Kidney (tissue), 14 donors: ENCODE data around the gene SEMA4C. TPM values are rescaled to one million over a fixed set of nuclear protein-coding genes. Genes with fewer than 3 reads are reported as not detected.
A peak's percentile ranks its signal among the peaks of the same experiment; 100 is the strongest.

ENCODE experiments used
- DNase-seq, 5 donors: peaks; one replicate each; pipeline ENCODE4 v3.0.0-alpha.2; 2013 to 2020
- FAIRE-seq: peaks from 2 replicates; lab custom pipeline; 2012; peaks lifted over from hg19 to GRCh38; lab: Jason Lieb, UNC
- H3K27ac ChIP-seq, 2 donors: one replicate each; pipeline ENCODE4 v1.7.0; 2013; ENCODE audit warnings: low read depth in 2 of 2, low read length in 2 of 2, inconsistent platforms in 1 of 2
- H3K27me3 ChIP-seq: one replicate; pipeline ENCODE4 v1.7.1; 2013; ENCODE audit warnings: low read length, inconsistent platforms; ENCODE audit not compliant: control insufficient read depth, insufficient read depth
- H3K36me3 ChIP-seq, 3 donors: one replicate each; pipeline versions ENCODE4 v1.7.0 to v1.7.1; 2013; ENCODE audit warnings: low read length in 3 of 3, control low read depth in 1 of 3, inconsistent platforms in 1 of 3; ENCODE audit not compliant: insufficient read depth in 3 of 3, control insufficient read depth in 2 of 3
- H3K4me1 ChIP-seq, 3 donors: one replicate each; pipeline versions ENCODE4 v1.7.0 to v1.7.1; 2013; ENCODE audit warnings: low read length in 3 of 3, inconsistent platforms in 1 of 3, low read depth in 1 of 3; ENCODE audit not compliant: control insufficient read depth in 2 of 3, insufficient read depth in 2 of 3
- H3K4me3 ChIP-seq, 3 donors: one replicate each; pipeline versions ENCODE4 v1.7.0 to v1.8.1; 2013; ENCODE audit warnings: low read length in 3 of 3, control low read depth in 1 of 3, inconsistent platforms in 1 of 3
- H3K9ac ChIP-seq, 3 donors: one replicate each; pipeline versions ENCODE4 v1.7.0 to v1.7.1; 2013; ENCODE audit warnings: low read length in 3 of 3, control low read depth in 1 of 3, inconsistent platforms in 1 of 3
- H3K9me3 ChIP-seq, 3 donors: one replicate each; pipeline versions ENCODE4 v1.7.0 to v1.7.1; 2013; ENCODE audit warnings: low read length in 3 of 3, control low read depth in 1 of 3, inconsistent platforms in 1 of 3; ENCODE audit not compliant: control insufficient read depth in 2 of 3, insufficient read depth in 1 of 3
- intact Hi-C: fragments of 100-400 bp; cut with DNase I; formaldehyde crosslinking; loops from one replicate; pipeline ENCODE4 v1.11.1; 2022
- polyA plus RNA-seq: library from polyadenylated mRNA; stranded (reverse); fragments of 350-450 nt; fragmentation: Illumina TruSeq; extraction: RNeasy Lipid Tissue Mini Kit (QIAGEN cat#74804); gene quantifications from one replicate; pipeline ENCODE4 v1.2.3, GENCODE V29; 2014; ENCODE audit warnings: low read depth, low replicate concordance; ENCODE audit not compliant: insufficient read depth
- total RNA-seq: library from RNA; stranded (reverse); fragmentation: NEBNext Ultra II Directional; extraction: Animal tissue kit (Norgen Biotek cat#: 25700); gene quantifications from one replicate; pipeline ENCODE4 v1.2.1, GENCODE V29; 2021
- TF ChIP-seq, protein P1 (sequence below): IDR thresholded peaks from 3 replicates; pipeline ENCODE4 v1.5.1; 2012; ENCODE audit warnings: mild to moderate bottlenecking, moderate library complexity, borderline replicate concordance; ENCODE audit not compliant: insufficient read depth; ENCODE audit errors: extremely low read depth
- donor health status: control.
- donor health status: control.
- donor health status: control.
- donor health status: control.
- donor health status: control.
- donor health status: DM: yes; HTN: yes; CAD: no.
- donor health status: Normal renal cell carcinoma (clear cell type).

Gene SEMA4C
- total and polyA plus RNA-seq, 2 donors from 2014 or later, result 11.1 to 44.6 TPM

DNA sequence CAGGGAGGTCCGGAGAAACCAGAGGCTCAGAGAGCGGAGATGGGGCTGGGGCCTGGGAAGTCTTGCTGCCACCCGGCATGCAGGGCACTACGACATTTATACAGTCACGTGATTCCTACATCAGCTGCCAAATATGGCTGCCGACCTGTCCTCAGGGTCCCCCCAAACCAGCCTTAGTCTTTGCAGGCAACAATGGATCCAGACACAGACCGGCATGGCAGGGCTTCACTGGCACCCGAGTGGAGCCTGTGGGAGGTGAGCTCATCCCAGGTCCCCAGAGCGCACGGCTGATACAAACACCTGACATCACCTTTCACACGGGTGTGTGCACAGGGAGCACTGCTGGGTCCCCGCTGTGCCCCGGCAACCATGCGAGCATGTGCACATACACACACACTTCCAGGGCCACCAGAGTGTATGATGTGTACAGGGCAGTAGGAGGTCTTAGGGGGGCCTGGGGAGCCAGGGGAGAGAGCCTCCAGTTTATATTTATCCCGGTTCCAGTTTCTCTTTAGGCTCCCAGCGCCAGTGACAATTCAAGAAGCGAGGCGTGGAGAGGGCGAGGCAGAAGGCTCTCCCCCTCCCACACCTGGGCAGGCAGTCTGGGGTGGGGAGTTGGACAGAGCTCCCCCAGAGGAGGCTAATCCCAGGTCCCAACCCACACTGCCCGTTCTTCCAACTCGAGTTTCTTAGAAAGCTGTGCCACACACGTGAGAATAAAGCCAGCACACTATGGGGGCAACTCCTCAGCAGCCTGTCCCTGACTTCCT lies 2.7 kb downstream of the SEMA4C start:
- H3K4me3 ChIP-seq, result peak overlapping the region; percentile 57 to 74 (median 65)
- H3K9ac ChIP-seq, result peak overlapping the region in 2 of 3 donors; percentile 2 to 61
- H3K36me3 ChIP-seq, result peaks cover 5 to 18% (median 13%) of the 10 kb centered on the region in 3 donors
- TF ChIP-seq, protein P1, sequence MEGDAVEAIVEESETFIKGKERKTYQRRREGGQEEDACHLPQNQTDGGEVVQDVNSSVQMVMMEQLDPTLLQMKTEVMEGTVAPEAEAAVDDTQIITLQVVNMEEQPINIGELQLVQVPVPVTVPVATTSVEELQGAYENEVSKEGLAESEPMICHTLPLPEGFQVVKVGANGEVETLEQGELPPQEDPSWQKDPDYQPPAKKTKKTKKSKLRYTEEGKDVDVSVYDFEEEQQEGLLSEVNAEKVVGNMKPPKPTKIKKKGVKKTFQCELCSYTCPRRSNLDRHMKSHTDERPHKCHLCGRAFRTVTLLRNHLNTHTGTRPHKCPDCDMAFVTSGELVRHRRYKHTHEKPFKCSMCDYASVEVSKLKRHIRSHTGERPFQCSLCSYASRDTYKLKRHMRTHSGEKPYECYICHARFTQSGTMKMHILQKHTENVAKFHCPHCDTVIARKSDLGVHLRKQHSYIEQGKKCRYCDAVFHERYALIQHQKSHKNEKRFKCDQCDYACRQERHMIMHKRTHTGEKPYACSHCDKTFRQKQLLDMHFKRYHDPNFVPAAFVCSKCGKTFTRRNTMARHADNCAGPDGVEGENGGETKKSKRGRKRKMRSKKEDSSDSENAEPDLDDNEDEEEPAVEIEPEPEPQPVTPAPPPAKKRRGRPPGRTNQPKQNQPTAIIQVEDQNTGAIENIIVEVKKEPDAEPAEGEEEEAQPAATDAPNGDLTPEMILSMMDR, result no peak
- intact Hi-C loops, result no loop called here
- FAIRE-seq (no peak), DNase-seq (no peak)
- no peaks in the 10 kb centered on the region for H3K9me3 ChIP-seq
- H3K27me3 ChIP-seq, result no peaks in the 10 kb centered on the region
- peaks cover 0 to 14% (median 0%) of the 10 kb centered on the region in 3 donors for H3K4me1 ChIP-seq
- H3K27ac ChIP-seq, result peak overlapping the region; percentile 90 to 92

DNA sequence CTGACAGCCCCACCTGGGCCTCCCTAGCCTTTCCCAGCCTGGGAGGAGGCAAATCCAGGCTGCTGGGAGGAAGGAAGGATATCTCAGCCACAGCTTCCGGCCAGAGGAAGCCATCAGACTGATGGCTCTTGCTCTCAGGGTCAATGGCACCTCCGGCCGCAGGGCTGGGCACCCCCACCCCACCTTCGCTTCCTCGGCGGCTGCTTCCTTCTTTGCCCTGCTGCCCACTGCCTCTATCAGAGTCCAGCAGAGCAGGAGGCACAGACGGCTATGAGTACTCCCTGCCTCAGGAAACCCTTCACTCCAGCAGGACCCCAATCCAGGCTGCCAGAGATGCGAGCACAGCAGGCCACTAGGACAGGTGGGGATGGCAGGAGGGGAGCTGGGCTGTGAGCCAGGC lies 3.3 kb downstream of the SEMA4C start:
- Histone ChIP-seq H3K27ac (peak overlapping the region in 1 of 2 donors; percentile 28), H3K9ac (no peak overlapping the region), H3K4me3 (peak overlapping the region in 2 of 3 donors; percentile 34 to 74), H3K9me3 (no peaks in the 10 kb centered on the region), H3K27me3 (no peaks in the 10 kb centered on the region), H3K36me3 (peaks cover 8 to 18% (median 13%) of the 10 kb centered on the region in 3 donors), H3K4me1 (peaks cover 0 to 14% (median 0%) of the 10 kb centered on the region in 3 donors)
- no peak for FAIRE-seq
- intact Hi-C loops, result no loop called here
- peak in 1 of 5 donors; percentile 74 for DNase-seq
- TF ChIP-seq, protein P1, result no peak

DNA sequence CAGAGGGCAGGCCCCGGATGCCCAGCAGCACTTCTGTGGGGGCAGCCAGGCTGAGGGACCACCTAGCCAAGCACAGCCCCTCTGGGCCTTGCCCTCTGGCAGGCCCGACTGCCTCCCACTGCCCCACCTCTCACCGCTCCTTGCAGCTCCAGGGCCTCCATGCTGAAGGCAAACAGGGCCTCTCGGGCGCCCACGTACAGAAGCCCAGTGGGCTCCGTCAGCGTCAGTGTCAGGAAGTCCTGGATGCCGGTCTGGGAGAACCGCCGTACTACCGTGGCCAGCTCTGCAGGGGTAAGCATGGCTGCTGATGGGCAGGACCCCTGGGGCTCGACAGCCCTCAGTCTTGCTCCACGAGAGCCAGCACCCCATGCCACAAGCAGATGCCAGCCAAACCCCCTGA lies 3.7 kb downstream of the SEMA4C start:
- intact Hi-C loops, result no loop called here
- Histone ChIP-seq H3K36me3 (peaks cover 8 to 22% (median 18%) of the 10 kb centered on the region in 3 donors), H3K9ac (no peak overlapping the region), H3K9me3 (no peaks in the 10 kb centered on the region), H3K4me1 (peaks cover 0 to 14% (median 0%) of the 10 kb centered on the region in 3 donors), H3K27me3 (no peaks in the 10 kb centered on the region), H3K27ac (no peak overlapping the region), H3K4me3 (no peak overlapping the region)
- TF ChIP-seq, protein P1, result no peak
- FAIRE-seq, result no peak
- DNase-seq, result no peak
